CMK (cell line): ENCODE data around the gene POU2F1.

Experiments
- DNase-seq: peaks from one replicate; pipeline ENCODE4 v3.0.0-alpha.2; 2010; ENCODE audit warnings: low read depth

Gene POU2F1

GRCh38 chr1:167272369-167272957 is 51.8 kb downstream of the POU2F1 start:
- no peak for DNase-seq

GRCh38 chr1:167273027-167273800 is 52.5 kb downstream of the POU2F1 start:
- DNase-seq = no peak

- no peak for DNase-seq
Measured at GRCh38 chr1:167274061-167274460, 53.4 kb downstream of the POU2F1 start.

GRCh38 chr1:167276969-167277368 is 56.3 kb downstream of the POU2F1 start:
- no peak for DNase-seq

GRCh38 chr1:167278497-167278896 is 57.8 kb downstream of the POU2F1 start:
- no peak for DNase-seq

GRCh38 chr1:167280912-167281311 is 60.2 kb downstream of the POU2F1 start:
- DNase-seq = no peak

- DNase-seq = no peak
Measured at GRCh38 chr1:167288390-167289074, 67.8 kb downstream of the POU2F1 start.

- DNase-seq = no peak
Measured at GRCh38 chr1:167289075-167289442, 68.4 kb downstream of the POU2F1 start.

GRCh38 chr1:167289966-167290365 is 69.3 kb downstream of the POU2F1 start:
- no peak for DNase-seq

- no peak for DNase-seq
Measured at GRCh38 chr1:167291539-167292185, 71.0 kb downstream of the POU2F1 start.

- DNase-seq = no peak
Measured at GRCh38 chr1:167292216-167292615, 71.5 kb downstream of the POU2F1 start.

GRCh38 chr1:167293057-167293456 is 72.4 kb downstream of the POU2F1 start:
- no peak for DNase-seq

GRCh38 chr1:167294528-167294927 is 73.8 kb downstream of the POU2F1 start:
- no peak for DNase-seq

- DNase-seq = no peak
Measured at GRCh38 chr1:167297222-167298214, 76.8 kb downstream of the POU2F1 start.

GRCh38 chr1:167298325-167298724 is 77.6 kb downstream of the POU2F1 start:
- DNase-seq = no peak

GRCh38 chr1:167301355-167301754 is 80.7 kb downstream of the POU2F1 start:
- no peak for DNase-seq

GRCh38 chr1:167304165-167304564 is 83.5 kb downstream of the POU2F1 start:
- DNase-seq = no peak

- DNase-seq = no peak
Measured at GRCh38 chr1:167305059-167305705, 84.5 kb downstream of the POU2F1 start.

GRCh38 chr1:167305706-167306277 is 85.1 kb downstream of the POU2F1 start:
- no peak for DNase-seq

GRCh38 chr1:167310732-167311131 is 90.0 kb downstream of the POU2F1 start:
- no peak for DNase-seq

- DNase-seq = no peak
Measured at GRCh38 chr1:167312871-167313270, 92.2 kb downstream of the POU2F1 start.
